Neuronal stem cell (in vitro differentiated cells): Measurements from ENCODE around the gene TSPEAR.

Experiments used
- DNase-seq: peaks from one replicate; pipeline ENCODE4 v3.0.0-alpha.2; 2013; ENCODE audit warnings: low spot score
- H2AFZ ChIP-seq: one replicate; pipeline ENCODE4 v1.6.1; 2013; ENCODE audit warnings: mild to moderate bottlenecking, low read length, inconsistent platforms
- H2AK5ac ChIP-seq: 2 replicates; pipeline ENCODE4 v1.6.1; 2013; ENCODE audit warnings: low read depth, mild to moderate bottlenecking, inconsistent platforms, low read length, moderate library complexity, mixed read lengths
- H2BK120ac ChIP-seq: 2 replicates; pipeline ENCODE4 v1.6.1; 2013; ENCODE audit warnings: low read depth, mild to moderate bottlenecking, inconsistent platforms, low read length, moderate library complexity, mixed read lengths
- H2BK12ac ChIP-seq: one replicate; pipeline ENCODE4 v1.6.1; 2013; ENCODE audit warnings: low read length, inconsistent platforms
- H2BK15ac ChIP-seq: 2 replicates; pipeline ENCODE4 v1.6.1; 2013; ENCODE audit warnings: mild to moderate bottlenecking, low read length, inconsistent platforms, mixed read lengths
- H2BK5ac ChIP-seq: one replicate; pipeline ENCODE4 v1.6.1; 2013; ENCODE audit warnings: inconsistent platforms, mild to moderate bottlenecking, low read length, moderate library complexity
- H3K14ac ChIP-seq: one replicate; pipeline ENCODE4 v1.6.1; 2013; ENCODE audit warnings: low read length, inconsistent platforms
- H3K18ac ChIP-seq: 2 replicates; pipeline ENCODE4 v1.6.1; 2013; ENCODE audit warnings: low read length, inconsistent platforms
- H3K23ac ChIP-seq: 2 replicates; pipeline ENCODE4 v1.6.1; 2013; ENCODE audit warnings: low read depth, mild to moderate bottlenecking, mixed read lengths, low read length, inconsistent platforms; ENCODE audit not compliant: poor library complexity
- H3K27ac ChIP-seq: replicated peaks from 3 replicates; pipeline ENCODE4 v1.5.1; 2013; ENCODE audit warnings: low read length, inconsistent platforms
- H3K27me3 ChIP-seq, 3 experiments: 2 replicates each; pipeline ENCODE4 v1.6.1; 2013; ENCODE audit warnings: low read length in 3 of 3, mild to moderate bottlenecking in 2 of 3, inconsistent platforms in 1 of 3, low read depth in 1 of 3, mixed read lengths in 1 of 3, moderate library complexity in 1 of 3; ENCODE audit not compliant: control insufficient read depth in 3 of 3, insufficient read depth in 3 of 3
- H3K36me3 ChIP-seq, 2 donors: replicated peaks in 1 of 2; 2 replicates each; pipeline ENCODE4 v1.6.1; 2013; ENCODE audit warnings: low read length in 2 of 2; ENCODE audit not compliant: control insufficient read depth in 2 of 2, insufficient read depth in 2 of 2
- H3K4ac ChIP-seq: 2 replicates; pipeline ENCODE4 v1.6.1; 2013; ENCODE audit warnings: inconsistent platforms, mild to moderate bottlenecking, low read length, moderate library complexity
- H3K4me1 ChIP-seq, 2 donors: 1 replicate in 1 of 2; 2 replicates in 1 of 2; pipeline ENCODE4 v1.6.1; 2013; ENCODE audit warnings: low read length in 2 of 2, low read depth in 1 of 2; ENCODE audit not compliant: control insufficient read depth in 2 of 2, insufficient read depth in 1 of 2
- H3K4me2 ChIP-seq: one replicate; pipeline ENCODE4 v1.6.1; 2013; ENCODE audit warnings: mild to moderate bottlenecking, low read length, inconsistent platforms; ENCODE audit not compliant: insufficient read depth, poor library complexity, severe bottlenecking
- H3K4me3 ChIP-seq, 2 donors: 2 replicates each; pipeline ENCODE4 v1.5.1; 2013; ENCODE audit warnings: low read length in 2 of 2, mild to moderate bottlenecking in 2 of 2, inconsistent platforms in 1 of 2, moderate library complexity in 1 of 2
- H3K79me1 ChIP-seq: one replicate; pipeline ENCODE4 v1.6.1; 2013; ENCODE audit warnings: low read depth, mild to moderate bottlenecking, inconsistent platforms, low read length, moderate library complexity
- H3K9ac ChIP-seq: one replicate; pipeline ENCODE4 v1.6.1; 2013; ENCODE audit warnings: mild to moderate bottlenecking, low read depth, low read length, inconsistent platforms; ENCODE audit not compliant: poor library complexity
- H3K9me3 ChIP-seq, 2 donors: replicated peaks in 1 of 2; 2 replicates each; pipeline versions ENCODE3 to v1.6.1; 2013; ENCODE audit warnings: low read length in 2 of 2, mild to moderate bottlenecking in 2 of 2, inconsistent platforms in 1 of 2, low read depth in 1 of 2, mixed read lengths in 1 of 2, moderate library complexity in 1 of 2; ENCODE audit not compliant: control insufficient read depth in 2 of 2, insufficient read depth in 1 of 2
- H4K8ac ChIP-seq: one replicate; pipeline ENCODE4 v1.6.1; 2013; ENCODE audit warnings: low read depth, mild to moderate bottlenecking, inconsistent platforms, low read length, moderate library complexity
- H4K91ac ChIP-seq: one replicate; pipeline ENCODE4 v1.6.1; 2013; ENCODE audit warnings: low read length, low read depth, mild to moderate bottlenecking, inconsistent platforms; ENCODE audit not compliant: poor library complexity
- WGBS, 2 donors: extraction: QIAGEN DNeasy Blood & Tissue Kit; methylation state at CpG; one replicate each; pipeline ENCODE4 v1.1.7; 2013; ENCODE audit warnings: missing lambda C conversion rate in 2 of 2, mixed read lengths in 1 of 2; ENCODE audit not compliant: insufficient read length in 2 of 2, insufficient replicate concordance in 1 of 2; ENCODE audit errors: extremely low coverage in 2 of 2; 5-methylcytosine and 5-hydroxymethylcytosine counted together

TSPEAR gene

DNA sequence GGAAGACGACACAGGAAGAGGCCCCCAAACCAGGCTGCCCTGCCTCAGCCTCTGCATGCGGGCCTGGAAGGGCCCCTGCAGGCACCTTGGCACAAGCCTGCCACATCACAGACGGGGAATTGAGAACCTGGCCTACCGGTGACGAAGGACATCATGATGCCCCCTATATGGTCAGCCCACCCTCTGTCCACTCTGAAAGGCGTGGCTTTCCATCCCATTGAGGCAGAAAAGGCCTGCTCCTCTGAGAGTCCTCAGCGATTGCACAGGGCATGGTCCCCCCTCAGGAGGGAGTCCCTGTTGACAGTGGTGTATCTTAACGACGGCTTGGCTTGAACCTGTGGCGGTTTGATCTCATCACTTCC is 182.8 kb downstream of the TSPEAR start:
- Histone ChIP-seq H4K91ac (peak overlapping the region; percentile 16), H3K9me3 (peaks cover 0 to 6% of the 10 kb centered on the region in 2 donors), H3K36me3 (no peaks in the 10 kb centered on the region), H2BK5ac (no peak overlapping the region), H3K23ac (no peak overlapping the region), H3K79me1 (no peaks in the 10 kb centered on the region), H3K27me3 (peaks cover 0 to 19% (median 0%) of the 10 kb centered on the region in 3 experiments), H3K27ac (no peak overlapping the region), H3K18ac (peak overlapping the region; percentile 42), H2BK12ac (no peak overlapping the region), H2BK15ac (no peak overlapping the region), H3K4me3 (no peak overlapping the region), H3K4me2 (no peak overlapping the region), H2BK120ac (no peak overlapping the region), H4K8ac (no peak overlapping the region), H3K9ac (no peak overlapping the region), H3K4me1 (no peaks in the 10 kb centered on the region), H3K14ac (no peak overlapping the region), H2AFZ (no peak overlapping the region), H3K4ac (no peak overlapping the region), H2AK5ac (peak overlapping the region; percentile 6)
- no CpG with 5 or more reads among the region's 10 CpGs for WGBS, 2 donors
- DNase-seq = no peak

- Histone ChIP-seq H3K9me3 (peaks cover 0 to 6% of the 10 kb centered on the region in 2 donors), H3K4me3 (no peak overlapping the region), H3K4me2 (no peak overlapping the region), H3K36me3 (no peaks in the 10 kb centered on the region), H2BK5ac (peak overlapping the region; percentile 39), H4K91ac (peak overlapping the region; percentile 16), H3K4me1 (no peaks in the 10 kb centered on the region), H3K79me1 (no peaks in the 10 kb centered on the region), H2AFZ (no peak overlapping the region), H3K18ac (peak overlapping the region; percentile 42), H2BK120ac (no peak overlapping the region), H4K8ac (no peak overlapping the region), H2BK15ac (peak overlapping the region; percentile 65), H2BK12ac (no peak overlapping the region), H3K14ac (no peak overlapping the region), H3K27me3 (peaks cover 0 to 17% (median 0%) of the 10 kb centered on the region in 3 experiments), H2AK5ac (peak overlapping the region; percentile 50), H3K4ac (no peak overlapping the region), H3K9ac (peak overlapping the region; percentile 40), H3K23ac (no peak overlapping the region), H3K27ac (no peak overlapping the region)
- WGBS, 2 donors = no CpG with 5 or more reads among the region's 18 CpGs
- no peak for DNase-seq
Observed at GRCh38 chr21:44527983-44528633, 183.3 kb downstream of the TSPEAR start.

- H4K91ac ChIP-seq = no peak overlapping the region
- H3K4me1 ChIP-seq = no peaks in the 10 kb centered on the region
- H3K9ac ChIP-seq = no peak overlapping the region
- H2BK15ac ChIP-seq = peak overlapping the region; percentile 65
- H3K4me3 ChIP-seq = no peak overlapping the region
- no peak overlapping the region for H3K14ac ChIP-seq
- no peaks in the 10 kb centered on the region for H3K36me3 ChIP-seq
- no peaks in the 10 kb centered on the region for H3K79me1 ChIP-seq
- peak overlapping the region; percentile 39 for H2BK5ac ChIP-seq
- H2BK120ac ChIP-seq = no peak overlapping the region
- peak overlapping the region; percentile 50 for H2AK5ac ChIP-seq
- H4K8ac ChIP-seq = no peak overlapping the region
- H3K27ac ChIP-seq = no peak overlapping the region
- no peak overlapping the region for H2BK12ac ChIP-seq
- no peak for DNase-seq
- no peak overlapping the region for H3K23ac ChIP-seq
- H3K18ac ChIP-seq = no peak overlapping the region
- H3K4me2 ChIP-seq = no peak overlapping the region
- H3K9me3 ChIP-seq = peaks cover 0 to 6% of the 10 kb centered on the region in 2 donors
- no peak overlapping the region for H3K4ac ChIP-seq
- WGBS, 2 donors = no CpG with 5 or more reads among the region's 37 CpGs
- H3K27me3 ChIP-seq = peaks cover 0 to 16% (median 0%) of the 10 kb centered on the region in 3 experiments
- no peak overlapping the region for H2AFZ ChIP-seq
Observed at GRCh38 chr21:44527156-44527982, 184.0 kb downstream of the TSPEAR start.
